ENCODE measurements around the gene DNAAF1.
"Not testable (repeated sequence)": the region's sequence is repeated elsewhere in the genome, so short reads cannot be mapped to it uniquely, and the experiment has no call there.

The DNAAF1 gene

DNA sequence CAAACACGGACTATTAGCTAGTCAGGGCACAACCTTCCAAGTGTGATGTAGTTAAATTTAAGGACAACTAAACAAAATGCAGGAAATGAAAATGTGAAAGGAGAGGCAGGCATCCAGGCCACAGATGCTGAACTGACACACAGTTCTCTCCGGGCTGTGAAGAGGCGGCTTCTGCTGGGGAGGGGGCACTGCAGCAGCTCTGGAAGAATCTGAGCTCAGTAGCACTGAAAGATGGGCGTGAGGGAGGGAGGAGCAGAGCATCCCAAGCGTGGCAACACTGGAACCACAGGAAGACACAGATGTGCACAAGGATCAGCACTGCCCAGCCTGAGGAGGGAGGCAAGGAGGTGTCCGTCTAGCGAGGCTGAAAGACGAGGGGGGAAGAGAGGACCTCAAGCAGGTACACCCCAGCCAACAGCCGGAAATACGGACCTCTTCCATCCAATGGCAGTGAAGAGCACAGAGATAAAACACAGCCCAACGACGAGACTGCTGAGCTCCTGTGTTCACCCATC lies 39.8 kb upstream of the DNAAF1 start:
- no peak overlapping the region for H3K4me3 ChIP-seq (ENCODE audit: low read length)
- TF ChIP-seq, protein P1, sequence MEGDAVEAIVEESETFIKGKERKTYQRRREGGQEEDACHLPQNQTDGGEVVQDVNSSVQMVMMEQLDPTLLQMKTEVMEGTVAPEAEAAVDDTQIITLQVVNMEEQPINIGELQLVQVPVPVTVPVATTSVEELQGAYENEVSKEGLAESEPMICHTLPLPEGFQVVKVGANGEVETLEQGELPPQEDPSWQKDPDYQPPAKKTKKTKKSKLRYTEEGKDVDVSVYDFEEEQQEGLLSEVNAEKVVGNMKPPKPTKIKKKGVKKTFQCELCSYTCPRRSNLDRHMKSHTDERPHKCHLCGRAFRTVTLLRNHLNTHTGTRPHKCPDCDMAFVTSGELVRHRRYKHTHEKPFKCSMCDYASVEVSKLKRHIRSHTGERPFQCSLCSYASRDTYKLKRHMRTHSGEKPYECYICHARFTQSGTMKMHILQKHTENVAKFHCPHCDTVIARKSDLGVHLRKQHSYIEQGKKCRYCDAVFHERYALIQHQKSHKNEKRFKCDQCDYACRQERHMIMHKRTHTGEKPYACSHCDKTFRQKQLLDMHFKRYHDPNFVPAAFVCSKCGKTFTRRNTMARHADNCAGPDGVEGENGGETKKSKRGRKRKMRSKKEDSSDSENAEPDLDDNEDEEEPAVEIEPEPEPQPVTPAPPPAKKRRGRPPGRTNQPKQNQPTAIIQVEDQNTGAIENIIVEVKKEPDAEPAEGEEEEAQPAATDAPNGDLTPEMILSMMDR (IDR thresholded peaks at IDR 0.05; ENCODE audit: insufficient read depth, low read depth, low read length, missing control alignments), result no peak
- no peak for DNase-seq (ENCODE audit: low read depth)

- H3K4me3 ChIP-seq (ENCODE audit: low read length), result no peak overlapping the region
- TF ChIP-seq, protein P1 (IDR thresholded peaks at IDR 0.05; ENCODE audit: insufficient read depth, low read depth, low read length, missing control alignments), result no peak
- no peak for DNase-seq (ENCODE audit: low read depth)
Observed at GRCh38 chr16:84105948-84106740, 39.0 kb upstream of the DNAAF1 start.

- no peak overlapping the region for H3K4me3 ChIP-seq (ENCODE audit: low read length)
- TF ChIP-seq, protein P1 (IDR thresholded peaks at IDR 0.05; ENCODE audit: insufficient read depth, low read depth, low read length, missing control alignments), result no peak
- no peak for DNase-seq (ENCODE audit: low read depth)
Observed at GRCh38 chr16:84107921-84108320, 37.2 kb upstream of the DNAAF1 start.

DNA sequence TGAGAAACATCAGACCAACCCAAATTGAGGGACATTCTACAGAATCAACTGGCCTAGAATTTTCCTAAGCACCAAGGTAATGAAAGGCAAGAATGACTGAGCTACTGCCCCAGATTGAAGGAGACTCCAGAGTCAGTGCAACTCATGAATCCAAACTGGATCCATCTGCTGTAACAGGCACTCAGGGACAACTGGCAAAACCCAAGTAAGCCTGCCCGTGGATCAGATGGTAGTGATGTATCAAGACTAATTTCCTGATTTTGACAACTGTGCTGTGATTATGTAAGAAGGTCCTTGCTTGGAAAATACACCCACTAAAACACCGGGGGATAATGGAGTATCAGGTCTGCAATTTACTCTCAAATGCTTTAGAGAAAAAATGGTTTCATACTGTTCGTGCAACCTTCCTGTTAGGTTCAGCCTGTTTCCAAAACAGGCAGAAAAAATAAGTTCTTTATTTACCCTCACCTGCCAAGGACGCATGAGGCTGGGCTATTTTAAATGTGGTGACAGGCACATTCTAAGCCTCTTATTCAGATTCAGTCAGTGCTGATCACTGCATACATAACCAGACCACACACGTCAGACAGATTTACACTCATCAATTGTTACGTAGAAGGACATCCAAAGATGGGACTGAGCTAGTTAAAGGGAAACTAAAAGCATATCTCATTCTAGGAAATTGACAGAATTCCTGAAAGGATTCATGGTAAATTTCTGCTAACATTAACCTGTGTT lies 35.3 kb upstream of the DNAAF1 start:
- H3K4me3 ChIP-seq (ENCODE audit: low read length), result no peak overlapping the region
- DNase-seq (ENCODE audit: low read depth), result peak; percentile 47
- TF ChIP-seq, protein P1 (IDR thresholded peaks at IDR 0.05; ENCODE audit: insufficient read depth, low read depth, low read length, missing control alignments), result no peak

DNA sequence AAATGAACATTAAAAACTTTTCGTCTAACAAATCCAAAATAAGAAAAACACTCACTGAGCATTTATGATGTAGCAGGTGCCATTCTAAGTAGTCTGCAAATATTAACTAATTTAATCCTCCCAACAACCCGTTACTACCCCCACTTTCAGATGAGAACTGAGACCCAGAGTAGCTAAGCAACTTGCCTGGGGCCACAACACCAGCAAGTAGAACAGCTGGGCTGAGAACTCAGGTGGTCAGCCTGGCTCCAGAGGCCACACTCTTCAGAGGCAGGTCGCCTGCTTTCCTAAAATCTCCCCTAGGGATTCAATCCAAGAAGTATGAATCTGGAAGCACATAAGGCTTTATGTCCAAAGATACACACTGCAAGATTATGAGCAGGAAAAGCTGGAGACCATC lies 34.6 kb upstream of the DNAAF1 start:
- TF ChIP-seq, protein P1 (IDR thresholded peaks at IDR 0.05; ENCODE audit: insufficient read depth, low read depth, low read length, missing control alignments), result no peak
- no peak overlapping the region for H3K4me3 ChIP-seq (ENCODE audit: low read length)
- no peak for DNase-seq (ENCODE audit: low read depth)

DNA sequence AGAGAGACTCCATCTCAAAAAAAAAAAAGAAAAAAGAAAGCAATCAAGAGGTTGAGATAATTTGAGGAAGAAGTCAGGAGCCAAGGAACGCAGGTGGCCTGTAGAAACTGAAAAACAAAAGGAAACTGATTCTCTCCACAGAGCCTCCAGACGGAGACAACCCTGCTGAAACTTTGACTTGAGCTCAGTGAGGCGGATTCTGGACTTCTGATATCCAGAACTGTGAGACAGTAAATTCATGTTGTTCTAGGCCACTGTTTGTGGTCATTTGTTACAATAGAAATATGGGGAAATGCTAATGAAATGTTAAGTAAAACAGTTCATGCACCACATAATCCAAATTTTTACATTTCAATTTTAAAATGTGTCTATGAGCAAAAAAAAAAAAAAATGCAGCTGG lies 33.6 kb upstream of the DNAAF1 start:
- no peak overlapping the region for H3K4me3 ChIP-seq (ENCODE audit: low read length)
- TF ChIP-seq, protein P1 (IDR thresholded peaks at IDR 0.05; ENCODE audit: insufficient read depth, low read depth, low read length, missing control alignments), result no peak
- DNase-seq (ENCODE audit: low read depth), result no peak

DNA sequence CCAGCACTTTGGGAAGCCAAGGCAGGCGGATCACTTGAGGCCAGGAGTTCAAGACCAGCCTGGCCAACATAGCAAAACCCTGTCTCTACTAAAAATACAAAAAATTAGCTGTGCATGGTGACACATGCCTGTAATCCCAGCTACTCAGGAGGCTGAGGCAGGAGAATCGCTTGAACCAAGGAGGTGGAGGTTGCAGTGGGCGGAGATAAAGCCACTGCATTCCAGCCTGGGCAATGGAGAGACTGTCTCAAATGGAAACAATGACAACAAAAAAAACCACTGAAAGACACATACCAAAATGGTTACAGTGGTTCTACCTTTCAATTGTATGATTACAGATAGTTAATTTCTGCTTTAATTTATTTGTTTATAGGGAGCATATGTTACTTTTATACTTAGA lies 33.2 kb upstream of the DNAAF1 start:
- H3K4me3 ChIP-seq (ENCODE audit: low read length); DNase-seq (ENCODE audit: low read depth): not testable (repeated sequence)
